Lung (tissue), 12 donors: ENCODE measurements around the gene EVX1. TPM values are rescaled to one million over a fixed set of nuclear protein-coding genes. Genes with fewer than 3 reads are reported as not detected.

Experiments
- ATAC-seq: fragments of 200-7000 bp; cut with Tn5 transposase; one replicate; pipeline ENCODE4 v1.9.1; 2020; ENCODE audit warnings: moderate number of reproducible peaks; ENCODE audit not compliant: insufficient read depth, low FRiP score
- DNase-seq, 3 donors: peaks; one replicate each; pipeline ENCODE4 v3.0.0-alpha.2; 2013 to 2017
- H3K27ac ChIP-seq, 2 donors: one replicate each; pipeline ENCODE4 v1.5.1; 2013; ENCODE audit warnings: mild to moderate bottlenecking in 2 of 2, moderate library complexity in 2 of 2, control low read depth in 1 of 2, inconsistent platforms in 1 of 2, low read depth in 1 of 2, low read length in 1 of 2
- H3K27me3 ChIP-seq, 3 donors: one replicate each; pipeline ENCODE4 v1.5.1; 2013; ENCODE audit warnings: low read length in 2 of 3; ENCODE audit not compliant: control insufficient read depth in 3 of 3, insufficient read depth in 3 of 3
- H3K36me3 ChIP-seq, 4 donors: one replicate each; pipeline ENCODE4 v1.5.1; 2013; ENCODE audit warnings: low read length in 4 of 4, mild to moderate bottlenecking in 1 of 4, moderate library complexity in 1 of 4; ENCODE audit not compliant: control insufficient read depth in 4 of 4, insufficient read depth in 4 of 4
- H3K4me1 ChIP-seq, 5 donors: one replicate each; pipeline ENCODE4 v1.5.1; 2013; ENCODE audit warnings: low read length in 5 of 5, mild to moderate bottlenecking in 2 of 5, moderate library complexity in 1 of 5; ENCODE audit not compliant: control insufficient read depth in 5 of 5, insufficient read depth in 5 of 5
- H3K4me3 ChIP-seq: one replicate; pipeline ENCODE4 v1.5.1; 2013; ENCODE audit warnings: mild to moderate bottlenecking, control low read depth, moderate library complexity
- H3K9ac ChIP-seq, 2 donors: one replicate each; pipeline ENCODE4 v1.5.1; 2013; ENCODE audit warnings: low read length in 2 of 2, control low read depth in 1 of 2; ENCODE audit not compliant: insufficient read depth in 1 of 2
- H3K9me3 ChIP-seq, 4 donors: one replicate each; pipeline ENCODE4 v1.5.1; 2013; ENCODE audit warnings: low read length in 3 of 4, mild to moderate bottlenecking in 1 of 4, moderate library complexity in 1 of 4; ENCODE audit not compliant: control insufficient read depth in 4 of 4, insufficient read depth in 3 of 4
- WGBS, 2 donors: extraction: QIAGEN DNeasy Blood & Tissue Kit; methylation state at CpG; one replicate each; pipeline ENCODE4 v1.1.7; 2013; 5-methylcytosine and 5-hydroxymethylcytosine counted together
- polyA plus RNA-seq, 2 donors: library from polyadenylated mRNA; stranded (reverse); fragments of 200-250 nt; gene quantifications; one replicate each; pipeline ENCODE4 v1.2.1, GENCODE V29; 2013
- total RNA-seq, 2 donors: library from RNA; depleted of rRNA in 1 of 2; stranded (reverse); fragments of >200 nt in 1 of 2; gene quantifications; one replicate each; pipeline ENCODE4 v1.2.1, GENCODE V29; 2014 to 2021
- TF ChIP-seq, protein P1 (sequence below): IDR thresholded peaks from 2 replicates; pipeline ENCODE4 v1.5.1; 2012; ENCODE audit warnings: mild to moderate bottlenecking; ENCODE audit errors: control extremely low read depth, extremely low read depth
- donor health status: control.
- donor health status: control.
- donor health status: Bipolar disorder and iron deficiency.
- donor health status: healthy.
- donor health status: DM: yes; HTN: yes; CAD: no.

EVX1 gene
- total and polyA plus RNA-seq, 4 donors, result not detected

DNA sequence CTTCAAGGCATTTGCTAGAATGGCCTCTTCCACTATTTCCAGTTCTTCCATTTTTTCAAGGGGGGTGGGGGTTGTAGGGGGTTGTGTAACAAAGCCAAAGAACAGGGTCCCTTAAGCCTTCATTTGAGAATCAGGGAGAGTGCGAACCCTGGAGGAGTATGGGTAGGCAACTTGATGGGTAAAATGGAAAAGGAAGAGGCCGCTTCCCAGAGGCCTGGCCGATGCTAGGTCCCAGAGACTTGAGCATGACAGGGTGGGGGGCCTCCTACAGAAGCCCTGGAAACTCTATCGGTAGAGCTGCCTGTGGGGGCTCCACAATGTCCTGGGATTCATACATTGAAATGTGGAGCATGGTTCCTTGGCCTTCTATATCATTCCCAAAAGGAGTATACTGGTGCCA lies 33.6 kb upstream of the EVX1 start:
- Histone ChIP-seq H3K36me3 (no peaks in the 10 kb centered on the region), H3K9ac (no peak overlapping the region), H3K4me3 (no peak overlapping the region), H3K4me1 (peaks cover 0 to 20% (median 0%) of the 10 kb centered on the region in 5 donors), H3K27me3 (peaks cover 10 to 99% (median 98%) of the 10 kb centered on the region in 3 donors), H3K27ac (no peak overlapping the region), H3K9me3 (peaks cover 0 to 10% (median 0%) of the 10 kb centered on the region in 4 donors)
- no peak for DNase-seq
- TF ChIP-seq, protein P1, sequence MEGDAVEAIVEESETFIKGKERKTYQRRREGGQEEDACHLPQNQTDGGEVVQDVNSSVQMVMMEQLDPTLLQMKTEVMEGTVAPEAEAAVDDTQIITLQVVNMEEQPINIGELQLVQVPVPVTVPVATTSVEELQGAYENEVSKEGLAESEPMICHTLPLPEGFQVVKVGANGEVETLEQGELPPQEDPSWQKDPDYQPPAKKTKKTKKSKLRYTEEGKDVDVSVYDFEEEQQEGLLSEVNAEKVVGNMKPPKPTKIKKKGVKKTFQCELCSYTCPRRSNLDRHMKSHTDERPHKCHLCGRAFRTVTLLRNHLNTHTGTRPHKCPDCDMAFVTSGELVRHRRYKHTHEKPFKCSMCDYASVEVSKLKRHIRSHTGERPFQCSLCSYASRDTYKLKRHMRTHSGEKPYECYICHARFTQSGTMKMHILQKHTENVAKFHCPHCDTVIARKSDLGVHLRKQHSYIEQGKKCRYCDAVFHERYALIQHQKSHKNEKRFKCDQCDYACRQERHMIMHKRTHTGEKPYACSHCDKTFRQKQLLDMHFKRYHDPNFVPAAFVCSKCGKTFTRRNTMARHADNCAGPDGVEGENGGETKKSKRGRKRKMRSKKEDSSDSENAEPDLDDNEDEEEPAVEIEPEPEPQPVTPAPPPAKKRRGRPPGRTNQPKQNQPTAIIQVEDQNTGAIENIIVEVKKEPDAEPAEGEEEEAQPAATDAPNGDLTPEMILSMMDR, result no peak
- WGBS, 2 donors, result 76 to 85% methylated on average over 4 of the region's 4 CpGs
- ATAC-seq, result no peak

DNA sequence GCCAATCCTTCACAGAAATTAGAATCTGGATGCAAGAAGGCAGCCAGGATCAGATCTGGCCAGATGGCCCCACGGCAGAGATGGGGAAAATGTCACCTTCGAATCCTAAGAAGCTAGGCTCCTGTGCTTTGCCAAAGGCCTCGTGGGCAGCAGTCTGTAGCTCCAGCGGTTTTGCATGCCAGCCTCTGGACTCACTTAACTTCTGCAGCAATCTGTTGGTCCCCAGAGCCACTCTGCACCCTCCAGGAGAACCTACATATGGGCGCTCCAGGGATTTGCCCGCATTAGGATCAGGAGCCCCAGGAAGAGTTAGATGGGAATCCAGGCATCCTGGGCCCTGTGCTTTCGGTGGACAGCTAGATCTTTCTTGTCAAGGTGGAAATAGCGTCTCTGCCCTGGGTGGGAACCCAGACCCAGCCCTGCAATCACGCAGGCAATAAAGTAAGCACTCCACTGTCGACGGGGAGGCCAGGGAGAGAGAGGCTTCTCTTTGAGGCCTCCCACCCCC lies 32.6 kb upstream of the EVX1 start:
- Histone ChIP-seq H3K9ac (no peak overlapping the region), H3K9me3 (peaks cover 0 to 12% (median 0%) of the 10 kb centered on the region in 4 donors), H3K4me1 (peaks cover 0 to 18% (median 0%) of the 10 kb centered on the region in 5 donors), H3K27me3 (peaks cover 15 to 98% (median 96%) of the 10 kb centered on the region in 3 donors), H3K27ac (no peak overlapping the region), H3K4me3 (no peak overlapping the region), H3K36me3 (no peaks in the 10 kb centered on the region)
- 36 to 42% methylated on average over 11 of the region's 11 CpGs for WGBS, 2 donors
- DNase-seq (no peak), ATAC-seq (no peak)
- TF ChIP-seq, protein P1, result no peak

DNA sequence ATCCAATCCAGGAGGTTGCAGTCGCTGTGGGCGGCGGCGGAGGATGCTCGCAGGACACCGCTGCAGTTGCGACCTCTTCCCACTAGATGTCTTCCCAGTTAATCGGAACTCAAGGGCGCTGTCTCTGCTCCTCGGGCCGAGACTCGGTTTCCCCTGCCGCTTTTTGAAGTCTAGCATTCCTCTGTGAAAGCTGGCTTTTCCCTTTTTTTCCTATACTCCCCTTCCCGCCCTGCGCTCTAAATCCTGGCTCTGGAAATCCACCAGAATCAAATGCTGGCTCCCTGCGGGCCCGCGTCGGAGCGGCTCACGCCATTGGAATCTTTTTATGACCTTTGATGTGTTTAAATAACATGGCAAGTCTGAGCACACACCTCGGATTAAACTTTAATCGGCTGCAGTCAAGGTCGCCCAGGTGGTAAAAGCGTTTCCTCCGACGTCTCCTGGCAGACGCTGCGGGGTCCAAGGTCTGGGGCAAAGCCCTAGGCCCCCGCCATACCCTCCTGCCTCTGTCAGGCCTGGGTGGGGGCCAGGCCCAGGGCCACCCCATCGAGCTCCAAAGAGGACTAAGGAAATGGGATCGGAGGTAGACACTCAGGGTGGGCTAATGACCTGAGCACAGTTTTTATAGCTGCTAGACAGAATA lies 32.0 kb upstream of the EVX1 start:
- no peak overlapping the region for H3K27ac ChIP-seq
- ATAC-seq (peak; percentile 54), DNase-seq (peak in 2 of 3 donors; percentile 56)
- peaks cover 0 to 13% (median 0%) of the 10 kb centered on the region in 5 donors for H3K4me1 ChIP-seq
- H3K9ac ChIP-seq, result no peak overlapping the region
- no peak overlapping the region for H3K4me3 ChIP-seq
- TF ChIP-seq, protein P1, result peak; percentile 33
- no peaks in the 10 kb centered on the region for H3K36me3 ChIP-seq
- peaks cover 0 to 10% (median 0%) of the 10 kb centered on the region in 4 donors for H3K9me3 ChIP-seq
- WGBS, 2 donors, result 6 to 9% methylated on average over 32 of the region's 32 CpGs
- peaks cover 19 to 98% (median 96%) of the 10 kb centered on the region in 3 donors for H3K27me3 ChIP-seq
